ENCODE measurements around the gene ELP4.

ELP4 gene

GRCh38 chr11:31768749-31769640 is 259.4 kb downstream of the ELP4 start:
- no peak overlapping the region for H3K4me3 ChIP-seq
- peaks cover 0 to 8% (median 0%) of the 10 kb centered on the region in 11 experiments; a peak in 2 of 22 replicates for H3K36me3 ChIP-seq
- no peaks in the 10 kb centered on the region for H3K27me3 ChIP-seq
- H3K4me2 ChIP-seq: no peak overlapping the region
- no peaks in the 10 kb centered on the region for H3K9me3 ChIP-seq (replicated peaks in 1 of 11)
- no peak for TF ChIP-seq Cebpa-rat (IDR thresholded peaks at IDR 0.05)
- H3K4me1 ChIP-seq: no peaks in the 10 kb centered on the region
- H3K9ac ChIP-seq: no peak overlapping the region
- no peaks in the 10 kb centered on the region for H4K20me1 ChIP-seq
- no peak overlapping the region for H3K27ac ChIP-seq

DNA sequence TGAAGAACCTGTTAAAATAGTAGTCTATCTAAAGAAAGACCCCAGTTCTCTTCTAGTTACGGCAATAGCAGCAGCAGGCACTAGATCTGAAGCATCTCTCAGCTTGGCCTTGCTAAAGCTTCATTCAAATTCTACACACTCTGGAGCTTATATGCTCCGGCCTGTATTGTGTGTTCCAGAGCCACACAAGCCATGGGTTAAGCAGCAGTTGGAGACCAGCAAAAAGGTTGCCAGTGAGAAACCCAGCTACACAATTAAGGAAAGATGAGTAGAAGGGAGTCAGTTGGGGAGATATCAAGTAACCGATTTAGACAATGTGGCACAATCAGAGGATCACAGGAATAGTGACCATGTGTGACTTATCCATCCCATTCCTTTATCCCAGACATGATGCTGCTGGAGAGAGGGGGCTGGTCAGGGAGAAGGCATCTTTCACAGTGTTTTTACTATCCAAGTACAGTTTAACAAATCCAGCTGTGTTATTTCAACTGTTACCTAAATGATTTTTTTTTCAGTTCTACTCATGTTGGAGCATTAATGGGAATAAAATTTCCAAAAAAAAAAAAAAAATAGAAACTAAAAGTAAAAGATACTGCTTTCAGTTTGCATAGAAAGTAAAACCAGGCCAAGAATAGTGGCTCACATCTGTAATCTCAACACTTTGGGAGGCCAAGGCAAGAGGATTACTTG is 260.6 kb downstream of the ELP4 start:
- Histone ChIP-seq H3K4me3 (no peak overlapping the region), H3K9me3 (replicated peaks in 1 of 11) (no peaks in the 10 kb centered on the region), H3K4me2 (no peak overlapping the region), H3K27ac (no peak overlapping the region), H3K9ac (no peak overlapping the region), H3K4me1 (no peaks in the 10 kb centered on the region), H3K36me3 (peaks cover 0 to 8% (median 0%) of the 10 kb centered on the region in 11 experiments; a peak in 2 of 22 replicates), H4K20me1 (no peaks in the 10 kb centered on the region), H3K27me3 (no peaks in the 10 kb centered on the region)
- TF ChIP-seq Cebpa-rat (IDR thresholded peaks at IDR 0.05): no peak

GRCh38 chr11:31772412-31772811 is 262.8 kb downstream of the ELP4 start:
- no peak overlapping the region for H3K4me2 ChIP-seq
- H3K4me1 ChIP-seq: no peaks in the 10 kb centered on the region
- H4K20me1 ChIP-seq: no peaks in the 10 kb centered on the region
- H3K9ac ChIP-seq: no peak overlapping the region
- no peak for TF ChIP-seq Cebpa-rat (IDR thresholded peaks at IDR 0.05)
- H3K36me3 ChIP-seq: peaks cover 0 to 8% (median 0%) of the 10 kb centered on the region in 11 experiments; a peak in 2 of 22 replicates
- no peak overlapping the region for H3K4me3 ChIP-seq
- H3K9me3 ChIP-seq (replicated peaks in 1 of 11): peaks cover 0 to 4% (median 3%) of the 10 kb centered on the region in 11 experiments; a peak in 4 of 22 replicates
- H3K27me3 ChIP-seq: no peaks in the 10 kb centered on the region
- no peak overlapping the region for H3K27ac ChIP-seq

- Histone ChIP-seq H3K9me3 (replicated peaks in 1 of 11) (peaks cover 0 to 7% (median 3%) of the 10 kb centered on the region in 11 experiments; a peak in 4 of 22 replicates), H3K4me2 (no peak overlapping the region), H3K4me3 (no peak overlapping the region), H3K27me3 (no peaks in the 10 kb centered on the region), H3K4me1 (no peaks in the 10 kb centered on the region), H4K20me1 (no peaks in the 10 kb centered on the region), H3K9ac (no peak overlapping the region), H3K27ac (no peak overlapping the region), H3K36me3 (peaks cover 0 to 4% (median 0%) of the 10 kb centered on the region in 11 experiments; a peak in 2 of 22 replicates)
- TF ChIP-seq Cebpa-rat (IDR thresholded peaks at IDR 0.05): no peak
Observed at GRCh38 chr11:31779374-31779791, 269.8 kb downstream of the ELP4 start.

- Histone ChIP-seq H3K27ac (no peak overlapping the region), H3K27me3 (no peaks in the 10 kb centered on the region), H3K36me3 (peaks cover 0 to 4% (median 0%) of the 10 kb centered on the region in 11 experiments; a peak in 2 of 22 replicates), H3K4me1 (no peaks in the 10 kb centered on the region), H3K4me3 (no peak overlapping the region), H3K4me2 (no peak overlapping the region), H3K9me3 (replicated peaks in 1 of 11) (peaks cover 0 to 7% (median 3%) of the 10 kb centered on the region in 11 experiments; a peak in 4 of 22 replicates), H3K9ac (no peak overlapping the region), H4K20me1 (no peaks in the 10 kb centered on the region)
- no peak for TF ChIP-seq Cebpa-rat (IDR thresholded peaks at IDR 0.05)
Observed at GRCh38 chr11:31780078-31780477, 270.5 kb downstream of the ELP4 start.

- Histone ChIP-seq H3K4me1 (no peaks in the 10 kb centered on the region), H3K4me2 (no peak overlapping the region), H3K4me3 (no peak overlapping the region), H3K27me3 (no peaks in the 10 kb centered on the region), H3K9ac (no peak overlapping the region), H3K36me3 (peaks cover 0 to 4% (median 0%) of the 10 kb centered on the region in 11 experiments; a peak in 2 of 22 replicates), H3K9me3 (replicated peaks in 1 of 11) (peaks cover 0 to 7% (median 3%) of the 10 kb centered on the region in 11 experiments; a peak in 4 of 22 replicates), H3K27ac (no peak overlapping the region), H4K20me1 (no peaks in the 10 kb centered on the region)
- TF ChIP-seq Cebpa-rat (IDR thresholded peaks at IDR 0.05): no peak
Observed at GRCh38 chr11:31780480-31780971, 271.0 kb downstream of the ELP4 start.

- Histone ChIP-seq H3K36me3 (peaks cover 0 to 4% (median 0%) of the 10 kb centered on the region in 11 experiments; a peak in 2 of 22 replicates), H3K27me3 (no peaks in the 10 kb centered on the region), H3K9ac (no peak overlapping the region), H3K27ac (no peak overlapping the region), H4K20me1 (no peaks in the 10 kb centered on the region), H3K4me2 (no peak overlapping the region), H3K4me1 (no peaks in the 10 kb centered on the region), H3K9me3 (replicated peaks in 1 of 11) (peaks cover 0 to 5% (median 1%) of the 10 kb centered on the region in 11 experiments; a peak in 4 of 22 replicates), H3K4me3 (no peak overlapping the region)
- no peak for TF ChIP-seq Cebpa-rat (IDR thresholded peaks at IDR 0.05)
Observed at GRCh38 chr11:31782257-31782656, 272.7 kb downstream of the ELP4 start.

- Histone ChIP-seq H3K27me3 (no peaks in the 10 kb centered on the region), H3K4me3 (no peak overlapping the region), H4K20me1 (no peaks in the 10 kb centered on the region), H3K9ac (no peak overlapping the region), H3K4me1 (no peaks in the 10 kb centered on the region), H3K36me3 (peaks cover 0 to 5% (median 0%) of the 10 kb centered on the region in 11 experiments; a peak in 2 of 22 replicates), H3K9me3 (replicated peaks in 1 of 11) (no peaks in the 10 kb centered on the region), H3K4me2 (no peak overlapping the region), H3K27ac (no peak overlapping the region)
- TF ChIP-seq Cebpa-rat (IDR thresholded peaks at IDR 0.05): no peak
Observed at GRCh38 chr11:31783252-31783651, 273.7 kb downstream of the ELP4 start.

DNA sequence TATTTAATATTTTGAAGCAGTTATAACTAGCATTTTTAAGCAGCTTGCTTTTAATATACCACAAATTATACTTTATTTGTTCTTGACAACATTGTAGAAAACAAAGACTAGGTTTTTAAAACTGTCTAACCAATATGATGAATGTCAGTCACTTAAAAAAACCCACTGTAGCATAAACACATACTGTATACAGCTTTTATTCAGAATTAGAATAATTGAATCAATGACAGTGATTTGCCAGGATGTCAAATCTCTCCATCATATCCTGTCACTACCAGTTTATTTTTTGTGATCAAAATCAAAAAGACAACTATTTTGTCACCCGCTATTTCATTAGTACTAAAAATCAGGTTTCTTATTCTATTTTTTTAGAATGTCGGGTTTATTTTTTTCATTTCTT is 275.0 kb downstream of the ELP4 start:
- Histone ChIP-seq H3K27me3 (no peaks in the 10 kb centered on the region), H3K4me2 (no peak overlapping the region), H3K9me3 (replicated peaks in 1 of 11) (no peaks in the 10 kb centered on the region), H3K36me3 (peaks cover 0 to 5% (median 0%) of the 10 kb centered on the region in 11 experiments; a peak in 2 of 22 replicates), H3K4me3 (no peak overlapping the region), H4K20me1 (no peaks in the 10 kb centered on the region), H3K4me1 (no peaks in the 10 kb centered on the region), H3K9ac (no peak overlapping the region), H3K27ac (no peak overlapping the region)
- no peak for TF ChIP-seq Cebpa-rat (IDR thresholded peaks at IDR 0.05)
